Measurements from ENCODE around the gene RAB3IL1. TPM values are rescaled to one million over a fixed set of nuclear protein-coding genes. Genes with fewer than 3 reads are reported as not detected.

Gene RAB3IL1
- total and polyA plus RNA-seq, 8 donors = 0.58 to 13.3 (median 10.1) TPM; not detected in 1

- H3K27me3 ChIP-seq = peaks cover 0 to 15% (median 12%) of the 10 kb centered on the region in 3 donors
- no peak for DNase-seq
- peak overlapping the region in 1 of 4 donors; percentile 36 for H3K4me3 ChIP-seq
- 86 to 91% (median 89%) methylated on average over 5 to 7 of the region's 7 CpGs for WGBS, 5 donors
- no peak overlapping the region for H3K27ac ChIP-seq
- TF ChIP-seq CTCF (IDR thresholded peaks at IDR 0.05) (no peak), POLR2AphosphoS5 (IDR thresholded peaks at IDR 0.05) (no peak), EP300 (IDR thresholded peaks at IDR 0.05) (no peak), POLR2A (IDR thresholded peaks at IDR 0.05) (no peak)
- H3K36me3 ChIP-seq = peaks cover 0 to 22% (median 12%) of the 10 kb centered on the region in 4 donors
- intact Hi-C loops (cut with DNase I; ENCODE audit: low total_unique reads) = loop anchor here (10.0 kb wide), 2 partner anchors 108 to 142 kb away; partner anchors contain the start of gene FADS1
- H3K4me1 ChIP-seq = peaks cover 22 to 58% (median 37%) of the 10 kb centered on the region in 4 donors
- no peaks in the 10 kb centered on the region for H3K9me3 ChIP-seq
These were observed 39.8 kb upstream of the RAB3IL1 start for GRCh38 chr11:61957021-61957770.

GRCh38 chr11:61956191-61957020 lies 39.0 kb upstream of the RAB3IL1 start:
- intact Hi-C loops (cut with DNase I; ENCODE audit: low total_unique reads) = loop anchor here (10.0 kb wide), 2 partner anchors 108 to 142 kb away; partner anchors contain the start of gene FADS1
- H3K27me3 ChIP-seq = peaks cover 0 to 19% (median 12%) of the 10 kb centered on the region in 3 donors
- WGBS, 5 donors = 84 to 95% (median 88%) methylated on average over 17 to 20 of the region's 20 CpGs
- no peaks in the 10 kb centered on the region for H3K9me3 ChIP-seq
- peaks cover 0 to 19% (median 12%) of the 10 kb centered on the region in 4 donors for H3K36me3 ChIP-seq
- H3K4me3 ChIP-seq = peak overlapping the region in 3 of 4 donors; percentile 36 to 48 (median 40)
- H3K4me1 ChIP-seq = peaks cover 15 to 50% (median 29%) of the 10 kb centered on the region in 4 donors
- no peak for TF ChIP-seq POLR2A (IDR thresholded peaks at IDR 0.05)
- no peak for TF ChIP-seq CTCF (IDR thresholded peaks at IDR 0.05)
- TF ChIP-seq POLR2AphosphoS5 (IDR thresholded peaks at IDR 0.05) = no peak
- TF ChIP-seq EP300 (IDR thresholded peaks at IDR 0.05) = no peak
- peak overlapping the region in 4 of 5 donors; percentile 65 to 84 (median 83) for H3K27ac ChIP-seq
- DNase-seq = no peak

GRCh38 chr11:61955422-61956135 lies 38.2 kb upstream of the RAB3IL1 start:
- DNase-seq = peak in 1 of 2 donors; percentile 76
- Histone ChIP-seq H3K4me3 (peak overlapping the region; percentile 36 to 48 (median 42)), H3K36me3 (peaks cover 0 to 19% (median 11%) of the 10 kb centered on the region in 4 donors), H3K27me3 (peaks cover 0 to 19% (median 12%) of the 10 kb centered on the region in 3 donors), H3K4me1 (peaks cover 11 to 42% (median 20%) of the 10 kb centered on the region in 4 donors), H3K9me3 (no peaks in the 10 kb centered on the region), H3K27ac (peak overlapping the region; percentile 26 to 84 (median 82))
- WGBS, 5 donors = 5 to 10% (median 7%) methylated on average over 37 to 56 of the region's 56 CpGs
- no peak for TF ChIP-seq CTCF (IDR thresholded peaks at IDR 0.05)
- no peak for TF ChIP-seq EP300 (IDR thresholded peaks at IDR 0.05)
- peak in 1 of 3 donors; percentile 4 for TF ChIP-seq POLR2AphosphoS5 (IDR thresholded peaks at IDR 0.05)
- no peak for TF ChIP-seq POLR2A (IDR thresholded peaks at IDR 0.05)
- intact Hi-C loops (cut with DNase I; ENCODE audit: low total_unique reads) = loop anchor here (10.0 kb wide), 2 partner anchors 109 to 141 kb away; partner anchors contain the start of gene FADS1

All from stomach (tissue), 9 donors.